Progenitor cell of endocrine pancreas (in vitro differentiated cells): Measurements from ENCODE around the gene SLC25A21. TPM values are rescaled to one million over a fixed set of nuclear protein-coding genes. Genes with fewer than 3 reads are reported as not detected.

Experiments
- DNase-seq: peaks from one replicate; pipeline ENCODE4 v3.0.0; 2021; ENCODE audit warnings: low spot score; ENCODE audit not compliant: unreplicated experiment
- H3K27ac Mint-ChIP-seq: 2 replicates; pipeline ENCODE4 v1.8.0; 2021; ENCODE audit warnings: mild to moderate bottlenecking, moderate library complexity, mixed read lengths
- H3K27me3 Mint-ChIP-seq: 2 replicates; pipeline ENCODE4 v1.8.0; 2021; ENCODE audit warnings: mixed read lengths
- H3K36me3 Mint-ChIP-seq: 2 replicates; pipeline ENCODE4 v1.8.0; 2022; ENCODE audit warnings: mixed read lengths; ENCODE audit not compliant: insufficient read depth
- H3K4me1 Mint-ChIP-seq: 2 replicates; pipeline ENCODE4 v1.8.0; 2021; ENCODE audit warnings: low read depth, mixed read lengths
- H3K4me3 Mint-ChIP-seq: 2 replicates; pipeline ENCODE4 v1.8.0; 2021; ENCODE audit warnings: low read depth, mild to moderate bottlenecking, moderate library complexity, mixed read lengths
- H3K9me3 Mint-ChIP-seq: 2 replicates; pipeline ENCODE4 v1.8.0; 2021; ENCODE audit warnings: low read depth, mixed read lengths
- CTCF ChIP-seq: fragments of 200-600 bp; sonication (generic); IDR thresholded peaks from one replicate; pipeline ENCODE4 v1.5.0; 2021; ENCODE audit warnings: antibody characterized with exemption, mild to moderate bottlenecking; ENCODE audit not compliant: unreplicated experiment
- total RNA-seq: library from RNA; stranded (reverse); gene quantifications from 2 replicates; pipeline ENCODE4 v1.2.1, GENCODE V29; 2021

SLC25A21 gene
- total RNA-seq, 1 donor from 2014 or later, result 2.5 TPM

GRCh38 chr14:37203423-37203822, 31.0 kb upstream of the SLC25A21 start:
- H3K27ac Mint-ChIP-seq, result no peak overlapping the region
- H3K4me1 Mint-ChIP-seq, result peaks cover 10% of the 10 kb centered on the region
- peaks cover 29% of the 10 kb centered on the region for H3K36me3 Mint-ChIP-seq
- DNase-seq, result no peak
- no peak for TF ChIP-seq CTCF
- no peak overlapping the region for H3K4me3 Mint-ChIP-seq
- no peaks in the 10 kb centered on the region for H3K27me3 Mint-ChIP-seq
- peaks cover 24% of the 10 kb centered on the region for H3K9me3 Mint-ChIP-seq

- Mint-ChIP-seq H3K4me1 (peaks cover 10% of the 10 kb centered on the region), H3K4me3 (no peak overlapping the region)
Observed at GRCh38 chr14:37202812-37203211, 30.4 kb upstream of the SLC25A21 start.

GRCh38 chr14:37202265-37202664, 29.9 kb upstream of the SLC25A21 start:
- DNase-seq, result no peak
- no peak for TF ChIP-seq CTCF
- Mint-ChIP-seq H3K27ac (no peak overlapping the region), H3K4me1 (peaks cover 10% of the 10 kb centered on the region), H3K9me3 (peaks cover 23% of the 10 kb centered on the region), H3K4me3 (no peak overlapping the region), H3K36me3 (peaks cover 27% of the 10 kb centered on the region), H3K27me3 (no peaks in the 10 kb centered on the region)

More at GRCh38 chr14:37202812-37203211, 30.4 kb upstream of the SLC25A21 start:
- no peak for DNase-seq
- TF ChIP-seq CTCF, result no peak
- Mint-ChIP-seq H3K27ac (peak overlapping the region; percentile 20), H3K27me3 (no peaks in the 10 kb centered on the region), H3K36me3 (peaks cover 27% of the 10 kb centered on the region), H3K9me3 (peaks cover 24% of the 10 kb centered on the region)

- H3K4me1 Mint-ChIP-seq, result peaks cover 10% of the 10 kb centered on the region
- H3K4me3 Mint-ChIP-seq, result no peak overlapping the region
- no peak overlapping the region for H3K27ac Mint-ChIP-seq
- TF ChIP-seq CTCF, result no peak
- peaks cover 22% of the 10 kb centered on the region for H3K36me3 Mint-ChIP-seq
- no peaks in the 10 kb centered on the region for H3K27me3 Mint-ChIP-seq
- peaks cover 18% of the 10 kb centered on the region for H3K9me3 Mint-ChIP-seq
- DNase-seq, result no peak
Observed at GRCh38 chr14:37201724-37202123, 29.3 kb upstream of the SLC25A21 start.

- no peaks in the 10 kb centered on the region for H3K9me3 Mint-ChIP-seq
- H3K27ac Mint-ChIP-seq, result no peak overlapping the region
- peaks cover 16% of the 10 kb centered on the region for H3K4me1 Mint-ChIP-seq
- peak overlapping the region; percentile 91 for H3K4me3 Mint-ChIP-seq
- H3K27me3 Mint-ChIP-seq, result no peaks in the 10 kb centered on the region
- peaks cover 1% of the 10 kb centered on the region for H3K36me3 Mint-ChIP-seq
- TF ChIP-seq CTCF, result no peak
- DNase-seq, result no peak
Observed at GRCh38 chr14:37198907-37199306, 26.5 kb upstream of the SLC25A21 start.
